Stimulated activated naive B cell treated with anti-CD40 and anti-IgM and Interleukin-4, amounts not matched to agents 10 μg/mL and 1 μg/mL and 100 μg/mL, for 72 hours (primary cell): ENCODE results near the gene PANX2.
A peak's percentile ranks its signal among the peaks of the same experiment; 100 is the strongest.
"Not testable (repeated sequence)": the region's sequence is repeated elsewhere in the genome, so short reads cannot be mapped to it uniquely, and the experiment has no call there.

Source experiments
- ATAC-seq, 2 donors: fragments of 150-1000 bp; cut with Tn5 transposase; replicated peaks; 2 replicates each; pipeline ENCODE4 v1.10.0; 2021; ENCODE audit warnings: moderate library complexity in 1 of 2
- DNase-seq: peaks from one replicate; pipeline ENCODE4 v3.0.0; 2021
- H3K27ac Mint-ChIP-seq: one replicate; pipeline ENCODE4 v1.8.0; 2022; ENCODE audit warnings: mild to moderate bottlenecking, mixed read lengths
- H3K27me3 Mint-ChIP-seq, 2 donors: one replicate each; pipeline ENCODE4 v1.8.0; 2022; ENCODE audit warnings: mixed read lengths in 2 of 2
- H3K36me3 Mint-ChIP-seq, 2 donors: one replicate each; pipeline ENCODE4 v1.8.0; 2022; ENCODE audit warnings: mixed read lengths in 2 of 2, mild to moderate bottlenecking in 1 of 2
- H3K4me1 Mint-ChIP-seq, 2 donors: one replicate each; pipeline ENCODE4 v1.8.0; 2022; ENCODE audit warnings: mixed read lengths in 2 of 2, mild to moderate bottlenecking in 1 of 2
- H3K4me3 Mint-ChIP-seq, 2 donors: one replicate each; pipeline ENCODE4 v1.8.0; 2022; ENCODE audit warnings: mild to moderate bottlenecking in 2 of 2, mixed read lengths in 2 of 2, moderate library complexity in 1 of 2
- H3K9me3 Mint-ChIP-seq, 2 donors: one replicate each; pipeline ENCODE4 v1.8.0; 2022; ENCODE audit warnings: mixed read lengths in 2 of 2, mild to moderate bottlenecking in 1 of 2

The PANX2 gene

DNA sequence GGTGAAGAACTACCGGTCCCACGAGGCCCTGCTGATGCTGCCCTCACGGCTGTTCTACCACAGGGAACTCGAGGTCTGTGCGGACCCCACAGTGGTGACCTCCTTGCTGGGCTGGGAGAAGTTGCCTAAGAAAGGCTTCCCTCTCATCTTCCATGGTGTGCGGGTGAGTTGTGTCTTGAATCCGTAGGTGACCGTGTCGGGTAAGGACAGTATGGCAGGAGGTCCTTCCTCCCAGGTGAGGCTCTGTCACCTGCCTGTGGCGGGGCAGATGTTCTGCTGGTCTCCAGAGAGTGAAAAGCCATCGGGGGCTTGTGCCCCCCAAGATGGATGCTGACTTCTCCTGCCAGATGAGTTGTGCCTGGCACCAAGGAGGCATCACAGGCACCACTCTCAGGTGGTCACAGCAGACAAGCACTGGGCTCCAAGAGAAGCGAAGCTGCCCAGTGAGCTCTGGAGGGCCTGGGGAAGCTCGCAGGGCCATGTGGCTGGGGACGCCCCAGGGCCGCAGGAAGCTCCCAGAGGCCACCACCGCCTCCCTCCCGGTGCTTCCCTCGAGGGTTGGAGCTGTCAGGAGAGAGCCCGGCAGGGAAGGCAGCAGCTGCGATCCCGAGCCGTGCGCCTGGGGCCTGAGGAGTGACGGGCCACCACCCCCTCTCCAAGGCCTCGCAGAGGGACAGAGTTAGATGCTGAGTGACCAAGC is 17.3 kb upstream of the PANX2 start:
- ATAC-seq (no peak), DNase-seq (no peak)
- Mint-ChIP-seq H3K36me3 (no peaks in the 10 kb centered on the region), H3K27ac (peak overlapping the region; percentile 25), H3K27me3 (peaks cover 4% of the 10 kb centered on the region in 2 donors), H3K9me3 (no peaks in the 10 kb centered on the region), H3K4me3 (no peak overlapping the region), H3K4me1 (peaks cover 10 to 11% of the 10 kb centered on the region in 2 donors)

GRCh38 chr22:50153756-50154140 is 16.8 kb upstream of the PANX2 start:
- H3K4me1 Mint-ChIP-seq, result peaks cover 10 to 11% of the 10 kb centered on the region in 2 donors
- H3K4me3 Mint-ChIP-seq, result no peak overlapping the region
- DNase-seq (no peak), ATAC-seq (no peak)
- H3K27ac Mint-ChIP-seq, result no peak overlapping the region
- H3K27me3 Mint-ChIP-seq, result peaks cover 4% of the 10 kb centered on the region in 2 donors
- no peaks in the 10 kb centered on the region for H3K36me3 Mint-ChIP-seq
- H3K9me3 Mint-ChIP-seq, result no peaks in the 10 kb centered on the region

GRCh38 chr22:50157709-50158375 is 12.7 kb upstream of the PANX2 start:
- Mint-ChIP-seq H3K9me3 (no peaks in the 10 kb centered on the region), H3K4me1 (no peaks in the 10 kb centered on the region)
- ATAC-seq, result no peak

GRCh38 chr22:50160947-50161346 is 9.6 kb upstream of the PANX2 start:
- Mint-ChIP-seq H3K4me1 (peaks cover 0 to 5% of the 10 kb centered on the region in 2 donors), H3K9me3 (no peaks in the 10 kb centered on the region), H3K36me3 (no peaks in the 10 kb centered on the region), H3K27ac (no peak overlapping the region), H3K27me3 (peaks cover 27 to 31% of the 10 kb centered on the region in 2 donors), H3K4me3 (no peak overlapping the region)
- ATAC-seq, result no peak
- DNase-seq, result no peak

More at GRCh38 chr22:50157709-50158375, 12.7 kb upstream of the PANX2 start:
- Mint-ChIP-seq H3K36me3 (no peaks in the 10 kb centered on the region), H3K27me3 (peaks cover 21 to 23% of the 10 kb centered on the region in 2 donors), H3K27ac (no peak overlapping the region), H3K4me3 (no peak overlapping the region)
- no peak for DNase-seq

GRCh38 chr22:50161508-50162390 is 8.8 kb upstream of the PANX2 start:
- ATAC-seq, result no peak
- Mint-ChIP-seq H3K4me3 (no peak overlapping the region), H3K4me1 (peaks cover 0 to 5% of the 10 kb centered on the region in 2 donors), H3K9me3 (no peaks in the 10 kb centered on the region), H3K36me3 (no peaks in the 10 kb centered on the region), H3K27ac (no peak overlapping the region), H3K27me3 (peaks cover 27 to 31% of the 10 kb centered on the region in 2 donors)
- no peak for DNase-seq

DNA sequence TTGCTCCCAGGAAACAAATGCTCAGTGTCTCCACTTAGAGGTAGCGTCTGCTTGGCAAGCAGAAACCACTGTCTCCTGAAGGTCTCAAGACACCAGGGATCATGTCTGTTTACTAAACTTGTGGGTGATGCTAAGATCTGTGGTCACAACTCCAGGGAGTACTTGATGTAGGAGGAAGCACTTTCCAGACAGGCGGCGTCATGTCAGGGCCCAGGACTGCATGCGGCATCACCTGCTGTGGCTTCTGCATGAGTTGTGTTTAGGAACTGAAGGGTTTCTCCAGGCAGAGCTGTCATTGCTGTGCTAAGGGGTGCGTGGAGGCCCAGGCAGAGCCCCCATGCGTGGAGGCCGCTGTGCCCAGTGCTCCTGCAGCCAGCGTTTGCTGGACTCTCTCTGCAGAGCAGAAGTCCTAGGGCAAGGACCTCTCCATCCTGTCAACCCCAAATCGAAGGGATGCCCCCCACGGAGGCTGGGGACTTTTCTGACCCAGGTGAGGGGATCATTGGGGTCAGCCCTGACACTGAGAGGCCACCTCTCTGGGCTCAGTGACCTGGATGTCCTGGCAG is 8.1 kb upstream of the PANX2 start:
- peaks cover 0 to 5% of the 10 kb centered on the region in 2 donors for H3K4me1 Mint-ChIP-seq
- no peaks in the 10 kb centered on the region for H3K9me3 Mint-ChIP-seq
- no peak overlapping the region for H3K4me3 Mint-ChIP-seq
- DNase-seq (no peak), ATAC-seq (no peak)
- no peaks in the 10 kb centered on the region for H3K36me3 Mint-ChIP-seq
- no peak overlapping the region for H3K27ac Mint-ChIP-seq
- H3K27me3 Mint-ChIP-seq, result peaks cover 27 to 31% of the 10 kb centered on the region in 2 donors

DNA sequence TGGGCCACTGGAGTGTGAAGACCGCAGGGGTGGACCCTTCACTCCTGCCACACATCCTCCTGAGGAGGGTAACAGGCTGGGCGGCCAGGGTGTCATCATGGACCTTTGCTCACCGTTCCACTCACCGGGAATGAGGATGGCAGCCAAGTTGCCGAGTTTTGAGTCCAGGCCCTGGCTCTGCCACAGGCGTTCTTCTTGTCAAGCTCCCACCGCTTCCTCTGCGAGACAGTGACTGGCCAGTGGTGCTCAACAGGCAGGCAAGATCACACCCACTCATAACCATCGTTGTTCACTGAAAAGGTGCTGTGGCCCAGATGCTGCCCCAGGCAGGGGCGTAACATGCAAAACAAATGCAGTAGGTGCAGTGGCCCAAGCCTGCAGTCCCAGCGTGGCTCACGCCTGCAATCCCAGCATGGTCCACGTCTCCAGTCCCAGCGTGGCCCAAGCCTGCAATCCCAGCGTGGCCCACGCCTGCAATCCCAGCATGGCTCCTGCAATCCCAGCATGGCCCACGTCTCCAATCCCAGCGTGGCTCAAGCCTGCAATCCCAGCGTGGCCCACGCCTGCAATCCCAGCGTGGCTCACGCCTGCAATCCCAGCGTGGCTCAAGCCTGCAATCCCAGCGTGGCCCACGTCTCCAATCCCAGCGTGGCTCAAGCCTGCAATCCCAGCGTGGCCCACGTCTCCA is 5.0 kb upstream of the PANX2 start:
- Mint-ChIP-seq H3K36me3 (no peaks in the 10 kb centered on the region), H3K4me3 (no peak overlapping the region), H3K27ac (no peak overlapping the region), H3K27me3 (peaks cover 41 to 43% of the 10 kb centered on the region in 2 donors), H3K9me3 (no peaks in the 10 kb centered on the region), H3K4me1 (peaks cover 11 to 16% of the 10 kb centered on the region in 2 donors)
- no peak for ATAC-seq
- DNase-seq, result no peak

- peak overlapping the region; percentile 32 for H3K27ac Mint-ChIP-seq
- no peaks in the 10 kb centered on the region for H3K9me3 Mint-ChIP-seq
- H3K27me3 Mint-ChIP-seq, result peaks cover 27 to 28% of the 10 kb centered on the region in 2 donors
- H3K36me3 Mint-ChIP-seq, result no peaks in the 10 kb centered on the region
- peaks cover 20 to 39% of the 10 kb centered on the region in 2 donors for H3K4me1 Mint-ChIP-seq
- no peak for DNase-seq
- ATAC-seq, result no peak
- H3K4me3 Mint-ChIP-seq, result peak overlapping the region in 1 of 2 donors; percentile 7
These were observed 2.6 kb upstream of the PANX2 start for GRCh38 chr22:50167689-50168489.

GRCh38 chr22:50168490-50169180 is 1.9 kb upstream of the PANX2 start:
- not testable (repeated sequence) for H3K36me3 Mint-ChIP-seq, ATAC-seq, H3K9me3 Mint-ChIP-seq, DNase-seq
- Mint-ChIP-seq H3K4me1 (peaks cover 27 to 46% of the 10 kb centered on the region in 2 donors), H3K27me3 (peaks cover 26 to 28% of the 10 kb centered on the region in 2 donors), H3K4me3 (peak overlapping the region; percentile 84 to 86), H3K27ac (peak overlapping the region; percentile 96)

DNA sequence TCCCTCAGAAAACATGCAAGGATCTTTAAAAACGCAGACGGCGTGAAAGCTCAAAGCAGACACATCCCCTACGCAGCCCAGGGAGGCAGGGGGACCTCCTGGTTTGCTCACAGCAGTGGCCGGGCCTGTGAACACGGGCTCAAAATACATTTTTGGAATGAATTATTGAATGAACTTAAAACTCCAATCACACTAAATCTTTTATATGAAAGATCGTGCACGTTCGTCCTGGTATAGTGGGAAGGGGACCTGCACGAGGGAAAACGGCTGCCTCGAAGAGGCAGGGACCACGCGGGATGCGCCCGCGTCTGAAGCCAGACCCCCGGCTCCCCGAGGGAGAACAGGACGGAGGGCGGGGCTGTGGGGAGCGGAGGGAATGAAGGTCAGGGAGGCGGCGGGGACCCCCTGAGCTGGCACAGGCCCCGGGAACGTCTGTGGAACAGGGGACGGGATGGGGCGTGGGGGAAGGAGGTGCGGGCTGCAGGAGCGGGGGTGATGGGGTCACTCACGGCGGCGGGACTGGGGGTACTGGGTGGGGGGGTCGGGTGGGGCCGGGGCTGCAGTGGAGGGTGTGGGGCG is 1.3 kb upstream of the PANX2 start:
- peaks cover 30 to 47% of the 10 kb centered on the region in 2 donors for H3K4me1 Mint-ChIP-seq
- peak in 1 of 2 donors; percentile 3 for ATAC-seq
- H3K9me3 Mint-ChIP-seq, result no peaks in the 10 kb centered on the region
- peak overlapping the region; percentile 96 for H3K27ac Mint-ChIP-seq
- peak overlapping the region; percentile 84 to 86 for H3K4me3 Mint-ChIP-seq
- DNase-seq, result no peak
- H3K36me3 Mint-ChIP-seq, result no peaks in the 10 kb centered on the region
- H3K27me3 Mint-ChIP-seq, result peaks cover 24 to 25% of the 10 kb centered on the region in 2 donors

GRCh38 chr22:50169774-50170341 is 673 bp upstream of the PANX2 start:
- Mint-ChIP-seq H3K4me3 (peak overlapping the region; percentile 84 to 86), H3K4me1 (peaks cover 30 to 47% of the 10 kb centered on the region in 2 donors), H3K9me3 (no peaks in the 10 kb centered on the region), H3K27ac (peak overlapping the region; percentile 85), H3K27me3 (peaks cover 23% of the 10 kb centered on the region in 2 donors), H3K36me3 (no peaks in the 10 kb centered on the region)
- ATAC-seq, result peak; percentile 70 to 75
- DNase-seq, result peak; percentile 60
